H1 (cell line): ENCODE measurements around the gene CCDC159. TPM values are rescaled to one million over a fixed set of nuclear protein-coding genes. Genes with fewer than 3 reads are reported as not detected.
"Not testable (repeated sequence)": the region's sequence is repeated elsewhere in the genome, so short reads cannot be mapped to it uniquely, and the experiment has no call there.

Experiments
- CTCF ChIA-PET: fragments of 300-600 bp; sonication (Branson Sonifier 250); formaldehyde crosslinking; loops from one replicate; lab custom pipeline; 2021; ENCODE audit not compliant: partially characterized antibody; lab: Charles Lee
- POLR2A ChIA-PET: fragments of 300-600 bp; sonication (Branson Sonifier 250); formaldehyde crosslinking; loops from one replicate; lab custom pipeline; 2021; ENCODE audit warnings: inconsistent platforms; ENCODE audit not compliant: partially characterized antibody; lab: Charles Lee
- DNase-seq, 2 experiments: peaks; one replicate each; pipeline versions ENCODE4 v3.0.0 to v3.0.0-alpha.2; 2010 to 2022; ENCODE audit warnings: low spot score in 2 of 2, low read depth in 1 of 2, mixed read lengths in 1 of 2
- FAIRE-seq: peaks from 2 replicates; lab custom pipeline; 2011; peaks lifted over from hg19 to GRCh38; lab: Jason Lieb, UNC
- H2AFZ ChIP-seq: 2 replicates; pipeline ENCODE4 v1.8.1; 2012; ENCODE audit warnings: low read length, inconsistent platforms
- H2AK5ac ChIP-seq: 2 replicates; pipeline ENCODE4 v1.6.1; 2013; ENCODE audit warnings: low read depth, low read length
- H2BK120ac ChIP-seq: replicated peaks from 2 replicates; pipeline ENCODE3; 2013; ENCODE audit warnings: low read depth, low read length, inconsistent platforms
- H2BK12ac ChIP-seq: 2 replicates; pipeline ENCODE4 v1.6.1; 2013; ENCODE audit warnings: low read depth, low read length
- H2BK15ac ChIP-seq: 2 replicates; pipeline ENCODE4 v1.6.1; 2013; ENCODE audit warnings: low read length
- H2BK20ac ChIP-seq: 2 replicates; pipeline ENCODE4 v1.6.1; 2013; ENCODE audit warnings: low read length
- H2BK5ac ChIP-seq: 2 replicates; pipeline ENCODE4 v1.6.1; 2013; ENCODE audit warnings: low read depth, low read length
- H3K14ac ChIP-seq: 2 replicates; pipeline ENCODE4 v1.6.1; 2013; ENCODE audit warnings: inconsistent platforms; ENCODE audit not compliant: insufficient read length
- H3K18ac ChIP-seq: 2 replicates; pipeline ENCODE4 v1.6.1; 2013; ENCODE audit warnings: low read length; ENCODE audit errors: extremely low read depth
- H3K23ac ChIP-seq: 2 replicates; pipeline ENCODE4 v1.6.1; 2013; ENCODE audit warnings: inconsistent platforms; ENCODE audit not compliant: insufficient read length
- H3K23me2 ChIP-seq: 2 replicates; pipeline ENCODE4 v1.6.1; 2013; ENCODE audit warnings: low read depth, low read length
- H3K27ac ChIP-seq: 2 replicates; pipeline ENCODE4 v1.6.1; 2011; ENCODE audit warnings: low read depth, low read length, inconsistent platforms
- H3K27me3 ChIP-seq, 4 experiments: replicated peaks in 1 of 4; 1 replicate in 1 of 4; 2 replicates in 3 of 4; pipeline versions ENCODE4 v1.6.1 to v1.8.1; 2011 to 2013; ENCODE audit warnings: low read length in 3 of 4, mild to moderate bottlenecking in 3 of 4, inconsistent platforms in 2 of 4, mixed read lengths in 2 of 4, moderate library complexity in 1 of 4; ENCODE audit not compliant: control insufficient read depth in 3 of 4, insufficient read depth in 3 of 4; ENCODE audit errors: extremely low read depth in 1 of 4
- H3K36me3 ChIP-seq, 4 experiments: 2 replicates each; pipeline versions ENCODE4 v1.6.1 to v1.8.1; 2011 to 2013; ENCODE audit warnings: mild to moderate bottlenecking in 4 of 4, low read length in 3 of 4, moderate library complexity in 2 of 4, control low read depth in 1 of 4, inconsistent platforms in 1 of 4; ENCODE audit not compliant: insufficient read depth in 4 of 4, control insufficient read depth in 2 of 4
- H3K4ac ChIP-seq: replicated peaks from 2 replicates; pipeline ENCODE3; 2013; ENCODE audit warnings: low read length, low read depth, mixed read lengths, inconsistent platforms; ENCODE audit not compliant: insufficient read length
- H3K4me1 ChIP-seq, 4 experiments: replicated peaks in 1 of 4; 1 replicate in 1 of 4; 2 replicates in 3 of 4; pipeline versions ENCODE4 v1.6.1 to v1.8.1; 2011 to 2013; ENCODE audit warnings: low read length in 3 of 4, inconsistent platforms in 2 of 4, mixed read lengths in 1 of 4; ENCODE audit not compliant: insufficient read depth in 4 of 4, control insufficient read depth in 3 of 4
- H3K4me2 ChIP-seq, 2 experiments: 2 replicates each; pipeline versions ENCODE4 v1.6.1 to v1.8.1; 2011 to 2013; ENCODE audit warnings: low read depth in 2 of 2, low read length in 2 of 2, control low read depth in 1 of 2, inconsistent platforms in 1 of 2, mild to moderate bottlenecking in 1 of 2; ENCODE audit not compliant: insufficient read depth in 1 of 2
- H3K4me3 ChIP-seq, 4 experiments: fragments of 200-600, 300-600 bp in 1 of 4; sonication (generic), shearing (Covaris generic), sonication (Bioruptor Twin) in 1 of 4; 2 replicates each; pipeline versions ENCODE4 v1.5.1 to v1.8.1; 2011 to 2016; ENCODE audit warnings: low read length in 4 of 4, low read depth in 3 of 4, control low read depth in 2 of 4, inconsistent platforms in 2 of 4, mild to moderate bottlenecking in 2 of 4, mixed read lengths in 1 of 4, moderate library complexity in 1 of 4; ENCODE audit not compliant: insufficient read depth in 2 of 4; ENCODE audit errors: extremely low read depth in 1 of 4
- H3K56ac ChIP-seq: replicated peaks from 2 replicates; pipeline ENCODE3; 2013; ENCODE audit warnings: low read depth, mild to moderate bottlenecking, mixed read lengths, low read length, inconsistent platforms; ENCODE audit not compliant: insufficient read length
- H3K79me1 ChIP-seq: 2 replicates; pipeline ENCODE4 v1.6.1; 2013; ENCODE audit warnings: low read depth, low read length, control low read depth
- H3K79me2 ChIP-seq, 2 experiments: 2 replicates each; pipeline versions ENCODE4 v1.6.1 to v1.8.1; 2012 to 2013; ENCODE audit warnings: low read length in 2 of 2, mild to moderate bottlenecking in 2 of 2, inconsistent platforms in 1 of 2; ENCODE audit not compliant: insufficient read depth in 2 of 2, control insufficient read depth in 1 of 2
- H3K9ac ChIP-seq, 4 experiments: replicated peaks in 1 of 4; 1 replicate in 1 of 4; 2 replicates in 3 of 4; pipeline versions ENCODE4 v1.6.1 to v1.8.1; 2011 to 2013; ENCODE audit warnings: low read depth in 3 of 4, low read length in 3 of 4, control low read depth in 2 of 4, mild to moderate bottlenecking in 2 of 4, moderate library complexity in 2 of 4, inconsistent platforms in 1 of 4; ENCODE audit errors: extremely low read depth in 1 of 4
- H3K9me3 ChIP-seq, 2 experiments: 2 replicates each; pipeline versions ENCODE4 v1.6.1 to v1.8.1; 2012 to 2013; ENCODE audit warnings: mild to moderate bottlenecking in 2 of 2, moderate library complexity in 2 of 2, control low read depth in 1 of 2, inconsistent platforms in 1 of 2, low read depth in 1 of 2, low read length in 1 of 2, mixed read lengths in 1 of 2; ENCODE audit not compliant: insufficient read depth in 2 of 2
- H4K20me1 ChIP-seq, 2 experiments: replicated peaks in 1 of 2; 2 replicates each; pipeline versions ENCODE3 to v1.8.1; 2011 to 2013; ENCODE audit warnings: inconsistent platforms in 2 of 2, low read length in 2 of 2, mild to moderate bottlenecking in 1 of 2; ENCODE audit not compliant: insufficient read depth in 2 of 2, control insufficient read depth in 1 of 2
- H4K5ac ChIP-seq: 2 replicates; pipeline ENCODE4 v1.6.1; 2013; ENCODE audit warnings: low read length, low read depth, mixed read lengths, inconsistent platforms; ENCODE audit not compliant: insufficient read length
- H4K8ac ChIP-seq: 2 replicates; pipeline ENCODE4 v1.8.0; 2013; ENCODE audit warnings: mild to moderate bottlenecking, moderate library complexity, low read length, inconsistent platforms; ENCODE audit not compliant: insufficient read depth; ENCODE audit errors: extremely low read depth
- H4K91ac ChIP-seq: replicated peaks from 2 replicates; pipeline ENCODE3; 2013; ENCODE audit warnings: low read length, mixed read lengths, inconsistent platforms; ENCODE audit not compliant: insufficient read length
- KDM1A ChIP-seq: fragments of 200-600, 300-600 bp; sonication (generic); IDR thresholded peaks from 2 replicates; pipeline ENCODE4 v1.7.1; 2016; ENCODE audit warnings: mild to moderate bottlenecking, low read length, borderline replicate concordance
- WGBS, 2 experiments: shearing (Covaris generic) in 1 of 2; methylation state at CpG; one replicate each; pipeline versions ENCODE4 v1.1.6 to v1.1.7; 2013 to 2015; ENCODE audit warnings: low lambda C conversion rate in 2 of 2, mixed read lengths in 2 of 2, inconsistent platforms in 1 of 2, low coverage in 1 of 2, missing lambda C conversion rate in 1 of 2; ENCODE audit not compliant: insufficient replicate concordance in 2 of 2, insufficient coverage in 1 of 2, insufficient read length in 1 of 2; ENCODE audit errors: extremely low coverage in 1 of 2, missing lambda C conversion rate in 1 of 2; 5-methylcytosine and 5-hydroxymethylcytosine counted together
- polyA plus RNA-seq, 7 experiments: library from polyadenylated mRNA; depleted of rRNA in 3 of 7; stranded (reverse) in 5 of 7; unstranded in 2 of 7; fragments of >200 nt in 5 of 7; fragments of 200-250 nt in 2 of 7; gene quantifications; 1 replicate in 5 of 7; 2 replicates in 1 of 7; 4 replicates in 1 of 7; pipeline versions ENCODE4 v1.2.1 to v1.2.3, GENCODE V29; 2011 to 2013; ENCODE audit warnings: missing spikeins in 2 of 7, mixed read lengths in 2 of 7
- total RNA-seq: library from RNA; stranded (reverse); fragmentation: NEBNext Ultra II Directional; extraction: Animal tissue kit (Norgen Biotek cat#: 25700); gene quantifications from 2 replicates; pipeline ENCODE4 v1.2.1, GENCODE V29; 2021

Gene CCDC159
- total and polyA plus RNA-seq, 2 of the 8 experiments (the other 6 are each of a cell fraction or from before 2014, with no cell fraction given): 4.0 to 5.4 TPM

DNA sequence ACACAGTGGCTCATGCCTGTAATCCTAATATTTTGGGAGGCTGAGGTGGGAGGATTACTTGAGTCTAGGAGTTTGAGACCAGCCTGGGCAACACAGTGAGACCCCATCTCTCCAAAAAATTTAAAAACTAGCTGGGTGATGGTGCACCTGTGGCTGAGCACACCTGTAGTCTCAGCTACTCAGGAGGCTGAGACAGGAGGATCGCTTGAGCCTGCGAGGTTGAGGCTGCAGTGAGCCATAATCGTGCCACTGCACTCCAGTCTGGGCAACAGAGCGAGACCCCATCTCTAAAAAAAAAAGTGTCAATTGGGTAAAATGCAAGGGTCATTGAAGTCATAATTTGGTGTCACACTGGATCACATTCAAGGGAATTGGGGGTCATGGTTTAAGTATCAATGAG lies 7.8 kb downstream of the CCDC159 start:
- not testable (repeated sequence) for H3K9me3 ChIP-seq, FAIRE-seq, H4K8ac ChIP-seq, H3K36me3 ChIP-seq, H2AK5ac ChIP-seq, H3K9ac ChIP-seq, H4K91ac ChIP-seq, H3K4me1 ChIP-seq, H2BK12ac ChIP-seq, H2BK5ac ChIP-seq, H2BK15ac ChIP-seq, H4K5ac ChIP-seq, H3K18ac ChIP-seq, H3K4me3 ChIP-seq, H3K56ac ChIP-seq, DNase-seq, H3K14ac ChIP-seq, H3K79me1 ChIP-seq, H3K79me2 ChIP-seq, H3K4me2 ChIP-seq, H2BK120ac ChIP-seq, H2BK20ac ChIP-seq, H3K27ac ChIP-seq, H2AFZ ChIP-seq, H3K23ac ChIP-seq, H3K4ac ChIP-seq, H4K20me1 ChIP-seq
- peaks cover 11% of the 10 kb centered on the region; the same call in 1 of the 2 replicates for H3K23me2 ChIP-seq
- ChIA-PET POLR2A (interaction anchor here (0.6 to 1.8 kb wide), 3 partner anchors 12 to 97 kb away, joined by 3 to 6 read pairs (median 3); no protein-coding TSS in a partner anchor), CTCF (interaction anchor here (0.7 to 1.4 kb wide), 3 partner anchors 23 to 1857 kb away, joined by 3 to 4 read pairs (median 3); no protein-coding TSS in a partner anchor)
- TF ChIP-seq KDM1A: peak; percentile 51; the same call in 1 of the 2 replicates
- peaks cover 0 to 13% (median 10%) of the 10 kb centered on the region in 4 experiments; a peak in 3 of 7 replicates for H3K27me3 ChIP-seq
- 88% methylated on average over 4 of the region's 4 CpGs; no CpG with 5 or more reads in 1 of the 2 experiments for WGBS, 2 experiments
